Uterus (tissue), 4 donors: ENCODE data around the gene MAGI2. TPM values are rescaled to one million over a fixed set of nuclear protein-coding genes. Genes with fewer than 3 reads are reported as not detected.

Source experiments
- DNase-seq, 2 donors: peaks; one replicate each; pipeline ENCODE4 v3.0.0-alpha.2; 2019 to 2020
- H3K27ac ChIP-seq, 2 donors: fragments of 200-600 bp; sonication (generic); 1 replicate in 1 of 2; 2 replicates in 1 of 2; pipeline ENCODE4 v1.5.1; 2016 to 2018
- H3K27me3 ChIP-seq, 2 donors: fragments of 200-600 bp; sonication (generic); one replicate each; pipeline ENCODE4 v1.5.1; 2018 to 2019; ENCODE audit warnings: control low read depth in 1 of 2
- H3K36me3 ChIP-seq, 2 donors: fragments of 200-600 bp; sonication (generic); one replicate each; pipeline ENCODE4 v1.5.1; 2019; ENCODE audit warnings: control low read depth in 1 of 2
- H3K4me1 ChIP-seq, 2 donors: fragments of 200-600 bp; sonication (generic); one replicate each; pipeline ENCODE4 v1.5.1; 2018 to 2019; ENCODE audit warnings: control low read depth in 1 of 2
- H3K4me3 ChIP-seq, 2 donors: fragments of 200-600 bp; sonication (generic); 1 replicate in 1 of 2; 2 replicates in 1 of 2; pipeline ENCODE4 v1.5.1; 2018 to 2019; ENCODE audit warnings: mild to moderate bottlenecking in 1 of 2
- H3K9me3 ChIP-seq, 2 donors: fragments of 200-600 bp; sonication (generic); one replicate each; pipeline ENCODE4 v1.5.1; 2019; ENCODE audit warnings: control low read depth in 1 of 2
- CTCF ChIP-seq, 4 experiments: fragments of 200-600 bp in 2 of 4; fragments of 450-650 bp in 2 of 4; sonication (generic) in 2 of 4; IDR thresholded peaks; one replicate each; pipeline ENCODE4 v1.5.1; 2016 to 2019; ENCODE audit warnings: antibody characterized with exemption in 4 of 4, mild to moderate bottlenecking in 2 of 4, moderate library complexity in 1 of 4
- POLR2A ChIP-seq, 2 donors: fragments of 450-650 bp; IDR thresholded peaks; one replicate each; pipeline ENCODE4 v1.6.1; 2016; ENCODE audit warnings: antibody characterized with exemption in 2 of 2, mild to moderate bottlenecking in 1 of 2, moderate library complexity in 1 of 2
- intact Hi-C: fragments of 100-400 bp; cut with DNase I; formaldehyde crosslinking; loops from one replicate; pipeline ENCODE4 v1.15.1; 2023; ENCODE audit warnings: low total_unique reads
- total RNA-seq, 4 donors: library from RNA; depleted of rRNA in 3 of 4; stranded (reverse); fragments of >200 nt in 3 of 4; gene quantifications; one replicate each; pipeline versions ENCODE4 v1.1.0 to v1.2.4, GENCODE V29; 2014 to 2023
- donor health status: DM: yes; HTN: yes; CAD: no.

MAGI2 gene
- total RNA-seq, 4 donors from 2014 or later = 5.3 to 23.2 (median 13.8) TPM

DNA sequence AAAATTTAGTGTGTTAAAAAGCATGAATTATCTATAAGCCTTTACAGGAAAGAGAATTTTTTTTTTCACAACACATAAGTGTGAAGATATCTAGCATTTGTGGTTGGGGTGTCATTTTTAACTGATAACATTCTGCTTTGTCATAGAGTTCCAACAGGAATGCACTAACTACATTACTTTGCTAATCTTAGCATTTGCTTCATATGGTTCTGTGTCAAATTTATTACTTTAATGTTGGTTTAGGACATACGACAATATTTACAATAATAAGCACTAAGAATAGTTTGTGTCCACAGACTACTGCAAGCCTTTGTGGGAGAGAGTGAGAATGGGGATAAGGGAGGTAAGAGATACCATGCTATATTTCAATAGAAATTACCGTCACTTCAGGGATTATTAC is 40.6 kb upstream of the MAGI2 start:
- Histone ChIP-seq H3K9me3 (no peaks in the 10 kb centered on the region), H3K4me1 (no peaks in the 10 kb centered on the region), H3K36me3 (no peaks in the 10 kb centered on the region), H3K27ac (no peak overlapping the region), H3K4me3 (no peak overlapping the region), H3K27me3 (no peaks in the 10 kb centered on the region)
- intact Hi-C loops = no loop called here
- no peak for DNase-seq
- TF ChIP-seq CTCF (IDR thresholded peaks at IDR 0.05) (no peak), POLR2A (IDR thresholded peaks at IDR 0.05) (no peak)

GRCh38 chr7:79489371-79489770 is 35.9 kb upstream of the MAGI2 start:
- H3K27me3 ChIP-seq = no peaks in the 10 kb centered on the region
- H3K36me3 ChIP-seq = no peaks in the 10 kb centered on the region
- no peaks in the 10 kb centered on the region for H3K9me3 ChIP-seq
- H3K4me1 ChIP-seq = no peaks in the 10 kb centered on the region
- intact Hi-C loops = no loop called here
- TF ChIP-seq CTCF (IDR thresholded peaks at IDR 0.05) = no peak
- TF ChIP-seq POLR2A (IDR thresholded peaks at IDR 0.05) = no peak
- DNase-seq = no peak
- H3K27ac ChIP-seq = no peak overlapping the region
- no peak overlapping the region for H3K4me3 ChIP-seq

- DNase-seq = no peak
- Histone ChIP-seq H3K9me3 (no peaks in the 10 kb centered on the region), H3K27me3 (no peaks in the 10 kb centered on the region), H3K4me1 (no peaks in the 10 kb centered on the region), H3K27ac (no peak overlapping the region), H3K4me3 (no peak overlapping the region), H3K36me3 (peaks cover 0 to 3% of the 10 kb centered on the region in 2 donors)
- no peak for TF ChIP-seq POLR2A (IDR thresholded peaks at IDR 0.05)
- no peak for TF ChIP-seq CTCF (IDR thresholded peaks at IDR 0.05)
- intact Hi-C loops = no loop called here
Measured at GRCh38 chr7:79478386-79478785, 24.9 kb upstream of the MAGI2 start.

DNA sequence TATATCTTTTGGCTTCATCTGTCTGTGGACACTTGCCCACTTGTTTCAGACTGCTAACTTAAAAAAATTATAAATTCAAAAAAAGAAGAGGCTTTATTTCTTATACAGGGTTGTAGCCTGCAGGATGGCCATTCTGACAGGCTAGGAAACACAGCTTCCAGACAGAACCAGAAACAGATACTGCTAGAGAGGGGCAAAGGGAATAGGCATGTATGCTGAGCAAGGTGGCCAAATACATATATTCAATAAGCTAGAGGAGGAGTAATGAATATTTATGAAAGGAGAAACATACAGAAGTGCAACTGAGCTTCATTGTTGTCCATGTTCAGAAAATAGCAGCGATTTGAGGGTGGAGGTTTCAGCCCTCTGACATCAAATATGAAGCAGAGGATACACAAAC is 22.0 kb upstream of the MAGI2 start:
- no peak overlapping the region for H3K4me3 ChIP-seq
- no peaks in the 10 kb centered on the region for H3K27me3 ChIP-seq
- intact Hi-C loops = no loop called here
- no peak overlapping the region for H3K27ac ChIP-seq
- TF ChIP-seq CTCF (IDR thresholded peaks at IDR 0.05) (no peak), POLR2A (IDR thresholded peaks at IDR 0.05) (no peak)
- peaks cover 0 to 3% of the 10 kb centered on the region in 2 donors for H3K36me3 ChIP-seq
- H3K4me1 ChIP-seq = no peaks in the 10 kb centered on the region
- H3K9me3 ChIP-seq = no peaks in the 10 kb centered on the region
- DNase-seq = no peak

DNA sequence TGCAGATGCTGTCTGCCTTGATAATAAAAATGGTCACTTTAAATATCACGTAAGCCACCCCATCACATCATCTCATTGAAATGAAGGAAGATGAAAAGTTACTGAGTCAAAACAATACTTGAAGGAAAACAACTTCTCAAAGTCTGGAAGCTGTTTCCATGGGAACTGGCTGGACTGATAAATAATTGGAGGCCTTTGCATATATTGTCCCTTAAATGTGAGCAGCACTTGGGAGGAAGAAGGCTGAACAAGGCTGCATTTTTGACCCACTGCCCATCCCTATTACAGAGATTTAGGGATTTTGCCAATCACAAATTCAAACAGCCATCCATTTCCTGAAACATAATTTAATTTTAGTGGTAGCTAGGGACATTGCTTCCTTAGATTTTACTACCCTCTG is 18.2 kb upstream of the MAGI2 start:
- peaks cover 0 to 3% of the 10 kb centered on the region in 2 donors for H3K36me3 ChIP-seq
- no peak for TF ChIP-seq POLR2A (IDR thresholded peaks at IDR 0.05)
- no peak for TF ChIP-seq CTCF (IDR thresholded peaks at IDR 0.05)
- no peaks in the 10 kb centered on the region for H3K27me3 ChIP-seq
- no peaks in the 10 kb centered on the region for H3K4me1 ChIP-seq
- DNase-seq = no peak
- no peak overlapping the region for H3K27ac ChIP-seq
- no peaks in the 10 kb centered on the region for H3K9me3 ChIP-seq
- intact Hi-C loops = no loop called here
- H3K4me3 ChIP-seq = no peak overlapping the region
